ENCODE results near the gene CTR9.

The CTR9 gene

DNA sequence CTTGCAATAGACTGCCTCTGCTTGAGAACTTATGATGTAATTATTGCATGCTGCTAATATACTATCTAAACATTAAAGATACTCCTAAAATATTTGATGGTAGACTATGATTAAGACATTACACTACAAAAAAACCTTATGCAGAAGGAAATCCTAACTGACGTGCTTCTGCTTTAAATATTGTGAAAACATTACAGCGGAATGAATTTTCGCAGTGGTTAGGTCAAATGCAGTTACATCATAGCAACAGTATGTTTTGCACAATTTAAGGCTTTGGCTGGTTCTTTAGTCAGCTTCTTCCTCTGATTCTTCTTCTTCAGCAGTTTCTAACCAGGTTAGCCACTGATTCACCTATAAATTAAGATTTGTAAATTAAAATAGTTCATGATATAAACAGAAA is 46.5 kb downstream of the CTR9 start:
- H3K4me1 Mint-ChIP-seq = peaks cover 78% of the 10 kb centered on the region
- no peak for DNase-seq (ENCODE audit: low spot score in 2 of 2)
- peak overlapping the region; percentile 75 for H3K27ac Mint-ChIP-seq (ENCODE audit: low read depth)
- peak; percentile 24 for ATAC-seq (replicated peaks; ENCODE audit: extremely low read depth, poor library complexity, severe bottlenecking)
- H3K36me3 Mint-ChIP-seq (ENCODE audit: insufficient read depth) = peaks cover 64% of the 10 kb centered on the region
- no peaks in the 10 kb centered on the region for H3K9me3 Mint-ChIP-seq
- no peaks in the 10 kb centered on the region for H3K27me3 Mint-ChIP-seq
- no peak overlapping the region for H3K4me3 Mint-ChIP-seq

DNA sequence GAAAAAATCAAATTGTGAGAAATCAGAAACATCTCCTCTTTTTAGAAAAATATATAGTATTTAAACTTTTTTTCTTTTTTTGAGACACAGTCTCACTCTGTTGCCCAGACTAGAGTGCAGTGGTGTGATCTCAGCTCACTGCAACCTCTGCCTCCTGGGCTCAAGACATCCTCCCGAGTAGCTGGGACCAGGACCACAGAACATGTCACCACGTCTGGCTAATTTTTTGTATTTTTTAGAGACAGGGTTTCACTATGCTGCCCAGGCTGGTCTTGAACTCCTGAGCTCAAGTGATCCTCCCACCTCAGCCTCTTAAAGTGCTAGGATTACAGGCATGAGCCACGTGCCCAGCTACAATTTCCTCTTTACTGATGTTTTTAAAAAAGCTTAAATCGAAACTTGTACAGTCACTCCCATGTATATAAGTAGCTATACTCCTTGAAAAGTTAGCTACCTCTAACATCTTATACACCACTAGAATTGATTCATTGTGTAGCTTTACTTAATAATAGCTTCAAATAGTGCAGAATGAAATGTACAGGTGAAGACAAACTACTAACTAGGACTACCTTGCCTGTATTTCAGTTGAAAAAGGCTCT is 47.4 kb downstream of the CTR9 start:
- Mint-ChIP-seq H3K27ac (ENCODE audit: low read depth) (peak overlapping the region; percentile 35), H3K9me3 (no peaks in the 10 kb centered on the region), H3K27me3 (no peaks in the 10 kb centered on the region), H3K4me1 (peaks cover 74% of the 10 kb centered on the region), H3K36me3 (ENCODE audit: insufficient read depth) (peaks cover 73% of the 10 kb centered on the region), H3K4me3 (no peak overlapping the region)
- ATAC-seq (replicated peaks; ENCODE audit: extremely low read depth, poor library complexity, severe bottlenecking) (no peak), DNase-seq (ENCODE audit: low spot score in 2 of 2) (no peak)

DNA sequence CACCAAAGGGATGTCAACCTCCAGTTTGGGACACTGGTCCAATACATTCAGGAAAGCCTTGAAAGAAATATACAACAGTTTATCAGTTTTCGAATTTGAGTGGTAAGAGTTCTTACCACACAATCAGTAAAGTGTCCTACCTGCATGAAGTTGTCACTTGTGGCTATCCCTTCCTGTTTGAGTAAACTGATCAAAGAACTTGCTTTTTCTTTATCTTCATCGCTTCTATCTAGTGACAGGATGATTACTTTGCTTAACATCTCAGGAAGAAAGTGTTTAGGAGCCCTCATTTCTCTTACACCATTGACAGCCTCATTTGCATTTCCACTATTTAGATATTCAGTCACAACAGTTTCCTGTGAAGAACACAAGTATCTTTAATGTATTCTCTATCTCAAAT is 49.2 kb downstream of the CTR9 start:
- Mint-ChIP-seq H3K27me3 (no peaks in the 10 kb centered on the region), H3K36me3 (ENCODE audit: insufficient read depth) (peaks cover 91% of the 10 kb centered on the region), H3K27ac (ENCODE audit: low read depth) (peak overlapping the region; percentile 76), H3K4me3 (peak overlapping the region; percentile 36), H3K4me1 (peaks cover 74% of the 10 kb centered on the region), H3K9me3 (no peaks in the 10 kb centered on the region)
- ATAC-seq (replicated peaks; ENCODE audit: extremely low read depth, poor library complexity, severe bottlenecking) (no peak), DNase-seq (ENCODE audit: low spot score in 2 of 2) (no peak)

DNA sequence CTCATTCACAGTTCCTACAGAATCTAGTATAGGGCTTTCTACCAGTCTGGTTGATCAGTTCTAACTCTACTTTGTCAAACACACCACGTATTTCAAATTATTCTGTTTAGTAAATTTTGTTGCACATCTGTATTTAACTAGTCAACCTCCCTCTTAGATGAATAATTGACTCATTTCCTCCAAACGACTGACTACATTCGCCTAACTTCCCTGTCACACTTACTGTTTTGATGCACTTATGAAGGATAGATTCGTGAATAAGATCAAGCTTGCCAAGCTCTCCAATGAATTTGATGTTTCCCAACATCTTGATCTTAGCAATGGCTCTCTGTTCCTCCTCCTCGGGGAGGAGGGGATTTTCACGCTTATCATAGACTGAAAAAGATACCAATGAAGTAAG is 52.6 kb downstream of the CTR9 start:
- no peak for ATAC-seq (replicated peaks; ENCODE audit: extremely low read depth, poor library complexity, severe bottlenecking)
- H3K4me1 Mint-ChIP-seq = peaks cover 71% of the 10 kb centered on the region
- H3K9me3 Mint-ChIP-seq = no peaks in the 10 kb centered on the region
- H3K36me3 Mint-ChIP-seq (ENCODE audit: insufficient read depth) = peaks cover 100% of the 10 kb centered on the region
- no peaks in the 10 kb centered on the region for H3K27me3 Mint-ChIP-seq
- DNase-seq (ENCODE audit: low spot score in 2 of 2) = no peak
- no peak overlapping the region for H3K4me3 Mint-ChIP-seq
- no peak overlapping the region for H3K27ac Mint-ChIP-seq (ENCODE audit: low read depth)

DNA sequence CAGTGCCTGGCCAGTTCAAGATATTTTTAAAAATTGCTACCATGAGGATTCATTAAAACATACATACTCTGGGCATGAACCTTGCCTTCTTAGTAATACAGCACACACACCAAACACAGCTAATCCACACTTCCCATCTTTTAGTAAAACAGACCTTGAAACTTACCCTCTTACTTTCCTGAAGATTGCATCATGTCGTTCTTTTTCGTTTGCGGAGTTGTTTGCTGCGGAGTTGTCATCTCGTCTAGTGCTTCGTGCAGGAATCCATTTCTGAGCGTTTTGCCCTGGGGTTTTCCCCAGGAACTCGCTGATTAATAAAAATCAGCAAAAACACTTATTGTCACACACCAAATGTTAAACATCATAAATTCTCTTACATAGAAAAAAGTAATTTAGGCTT is 54.7 kb downstream of the CTR9 start:
- Mint-ChIP-seq H3K27me3 (no peaks in the 10 kb centered on the region), H3K9me3 (no peaks in the 10 kb centered on the region), H3K27ac (ENCODE audit: low read depth) (no peak overlapping the region), H3K36me3 (ENCODE audit: insufficient read depth) (peaks cover 85% of the 10 kb centered on the region), H3K4me1 (peaks cover 63% of the 10 kb centered on the region), H3K4me3 (peak overlapping the region; percentile 37)
- no peak for ATAC-seq (replicated peaks; ENCODE audit: extremely low read depth, poor library complexity, severe bottlenecking)
- DNase-seq (ENCODE audit: low spot score in 2 of 2) = no peak

DNA sequence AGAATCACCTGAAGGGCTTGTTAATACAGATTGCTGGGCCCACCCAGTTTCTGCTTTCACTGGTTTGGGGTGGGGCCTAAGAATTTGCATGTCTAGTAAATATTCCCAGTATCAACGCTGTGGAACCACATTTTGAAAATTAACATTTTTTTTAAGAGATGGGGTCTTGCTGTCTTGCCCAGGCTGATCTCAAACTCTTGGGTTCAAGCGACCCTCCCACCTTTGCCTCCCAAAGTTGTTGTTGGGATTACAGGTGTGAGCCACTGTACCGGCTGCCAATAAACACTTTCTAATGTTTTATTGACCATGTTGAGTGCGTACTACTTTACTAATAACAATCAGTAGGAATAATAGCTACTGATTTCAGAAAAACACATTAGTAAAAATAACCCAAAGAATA is 55.2 kb downstream of the CTR9 start:
- Mint-ChIP-seq H3K4me3 (peak overlapping the region; percentile 96), H3K27ac (ENCODE audit: low read depth) (no peak overlapping the region), H3K27me3 (no peaks in the 10 kb centered on the region), H3K9me3 (no peaks in the 10 kb centered on the region), H3K36me3 (ENCODE audit: insufficient read depth) (peaks cover 80% of the 10 kb centered on the region), H3K4me1 (peaks cover 59% of the 10 kb centered on the region)
- DNase-seq (ENCODE audit: low spot score in 2 of 2) = no peak
- ATAC-seq (replicated peaks; ENCODE audit: extremely low read depth, poor library complexity, severe bottlenecking) = no peak

DNA sequence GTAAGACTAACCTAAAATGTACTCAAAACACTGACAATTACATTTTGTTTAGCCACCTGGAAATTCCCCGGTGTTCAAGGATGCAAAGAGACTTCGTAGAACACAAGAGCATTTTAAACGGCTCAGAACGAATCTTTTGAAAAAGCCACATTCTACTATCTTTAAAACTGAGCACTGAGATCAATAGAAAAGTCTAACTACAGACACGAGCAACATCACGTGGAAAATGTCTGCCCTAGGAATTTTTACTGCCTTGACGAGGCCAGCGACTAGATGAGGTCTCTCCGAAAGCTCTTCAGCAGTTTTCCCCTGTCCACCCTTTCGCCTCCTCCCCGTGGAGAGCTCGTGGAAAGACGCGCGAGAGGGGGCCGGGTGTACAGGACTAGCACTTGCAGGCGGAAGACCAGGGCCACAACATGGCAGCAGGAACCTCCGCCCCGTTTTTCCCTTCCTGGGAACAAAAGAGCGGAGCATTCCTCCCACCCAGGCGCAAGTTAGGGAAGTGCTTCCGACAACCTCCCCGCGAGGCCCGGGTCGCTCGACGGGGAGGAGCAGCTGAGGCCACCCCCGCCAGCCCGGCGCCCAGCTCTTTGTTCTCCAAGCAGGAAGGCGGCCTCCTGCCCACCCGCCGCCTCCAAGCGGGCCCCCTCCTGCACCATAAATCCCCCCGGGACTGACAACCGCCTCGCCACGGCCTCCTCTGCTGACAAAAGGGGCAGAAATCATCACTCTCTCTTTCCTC is 56.6 kb downstream of the CTR9 start:
- ATAC-seq (replicated peaks; ENCODE audit: extremely low read depth, poor library complexity, severe bottlenecking) (peak; percentile 0), DNase-seq (ENCODE audit: low spot score in 2 of 2) (peak; percentile 15 to 23)
- peaks cover 54% of the 10 kb centered on the region for H3K4me1 Mint-ChIP-seq
- no peaks in the 10 kb centered on the region for H3K27me3 Mint-ChIP-seq
- no peaks in the 10 kb centered on the region for H3K9me3 Mint-ChIP-seq
- peaks cover 66% of the 10 kb centered on the region for H3K36me3 Mint-ChIP-seq (ENCODE audit: insufficient read depth)
- H3K27ac Mint-ChIP-seq (ENCODE audit: low read depth) = peak overlapping the region; percentile 98
- H3K4me3 Mint-ChIP-seq = peak overlapping the region; percentile 96

DNA sequence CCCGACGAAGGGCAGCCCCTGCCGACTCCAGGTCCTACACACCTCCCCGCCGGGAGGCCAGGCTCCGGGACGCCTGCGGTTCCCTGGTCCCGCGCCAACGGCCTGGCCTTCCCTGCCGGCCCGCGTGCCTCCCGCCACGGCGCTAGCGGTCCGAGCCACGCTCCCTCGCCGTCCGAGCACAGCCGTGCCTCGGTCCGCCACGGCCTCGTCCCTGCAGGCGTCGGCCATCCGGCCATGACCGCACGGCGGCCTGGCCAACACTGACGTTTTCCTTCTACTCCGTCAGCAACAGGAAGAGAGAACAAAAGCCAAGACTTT is 57.1 kb downstream of the CTR9 start:
- Mint-ChIP-seq H3K4me3 (peak overlapping the region; percentile 96), H3K36me3 (ENCODE audit: insufficient read depth) (peaks cover 60% of the 10 kb centered on the region), H3K27ac (ENCODE audit: low read depth) (peak overlapping the region; percentile 98), H3K9me3 (no peaks in the 10 kb centered on the region), H3K27me3 (no peaks in the 10 kb centered on the region), H3K4me1 (peaks cover 54% of the 10 kb centered on the region)
- ATAC-seq (replicated peaks; ENCODE audit: extremely low read depth, poor library complexity, severe bottlenecking) = peak; percentile 0
- DNase-seq (ENCODE audit: low spot score in 2 of 2) = peak; percentile 16 to 19

DNA sequence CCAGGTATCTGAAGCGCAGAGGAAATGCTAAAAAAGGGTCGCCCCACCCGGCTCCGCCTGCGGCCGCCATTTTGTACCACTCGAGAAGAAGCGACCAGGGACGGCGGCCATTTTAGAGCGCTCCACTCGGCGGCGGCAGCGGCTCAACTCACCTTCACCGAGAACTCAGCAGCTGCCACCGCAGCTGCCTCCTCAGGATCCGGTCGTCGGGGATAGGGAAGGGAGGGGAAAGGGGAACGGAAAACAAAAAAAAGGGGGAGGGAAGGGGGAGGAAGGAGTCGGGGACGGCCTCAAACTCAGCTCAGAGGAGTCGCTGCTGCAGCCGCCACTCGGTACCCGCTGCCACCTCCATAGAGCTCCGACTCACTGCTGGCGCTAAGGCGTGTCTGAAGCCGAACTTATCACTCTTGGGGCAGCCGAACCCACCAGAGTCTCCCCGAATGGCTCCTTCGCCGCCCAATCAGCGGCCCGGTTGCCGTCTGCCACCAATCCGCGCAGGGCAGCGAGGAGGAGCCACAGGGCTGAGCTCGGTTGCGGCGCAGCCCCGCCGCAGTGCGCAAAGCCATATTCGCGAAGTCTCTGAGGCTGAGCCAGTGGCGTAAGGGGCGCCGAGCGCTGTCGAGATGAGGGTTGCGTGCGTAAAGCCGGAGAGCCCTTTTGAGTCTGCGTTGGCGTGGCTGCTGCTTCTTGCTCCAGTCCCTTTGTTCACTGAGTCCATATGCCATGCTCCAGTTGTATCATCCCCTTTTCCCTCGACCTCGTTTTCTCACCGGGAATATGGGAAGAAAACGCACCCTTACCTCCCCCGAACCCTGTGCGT is 57.7 kb downstream of the CTR9 start, which contains the start of gene EIF4G2:
EIF4G2 (minus strand) TSS at position 374 of the 820 bp plus-strand sequence.
- H3K27ac Mint-ChIP-seq (ENCODE audit: low read depth) = peak within 1 kb of the TSS; percentile 98
- H3K4me1 Mint-ChIP-seq = peaks cover 49% of the 10 kb centered on the region
- no peaks in the 10 kb centered on the region for H3K27me3 Mint-ChIP-seq
- ATAC-seq (replicated peaks; ENCODE audit: extremely low read depth, poor library complexity, severe bottlenecking) = peak; percentile 93
- DNase-seq (ENCODE audit: low spot score in 2 of 2) = peak; percentile 96 to 99
- H3K9me3 Mint-ChIP-seq = no peaks in the 10 kb centered on the region
- H3K36me3 Mint-ChIP-seq (ENCODE audit: insufficient read depth) = peaks cover 55% of the 10 kb centered on the region
- peak within 1 kb of the TSS; percentile 96 for H3K4me3 Mint-ChIP-seq

DNA sequence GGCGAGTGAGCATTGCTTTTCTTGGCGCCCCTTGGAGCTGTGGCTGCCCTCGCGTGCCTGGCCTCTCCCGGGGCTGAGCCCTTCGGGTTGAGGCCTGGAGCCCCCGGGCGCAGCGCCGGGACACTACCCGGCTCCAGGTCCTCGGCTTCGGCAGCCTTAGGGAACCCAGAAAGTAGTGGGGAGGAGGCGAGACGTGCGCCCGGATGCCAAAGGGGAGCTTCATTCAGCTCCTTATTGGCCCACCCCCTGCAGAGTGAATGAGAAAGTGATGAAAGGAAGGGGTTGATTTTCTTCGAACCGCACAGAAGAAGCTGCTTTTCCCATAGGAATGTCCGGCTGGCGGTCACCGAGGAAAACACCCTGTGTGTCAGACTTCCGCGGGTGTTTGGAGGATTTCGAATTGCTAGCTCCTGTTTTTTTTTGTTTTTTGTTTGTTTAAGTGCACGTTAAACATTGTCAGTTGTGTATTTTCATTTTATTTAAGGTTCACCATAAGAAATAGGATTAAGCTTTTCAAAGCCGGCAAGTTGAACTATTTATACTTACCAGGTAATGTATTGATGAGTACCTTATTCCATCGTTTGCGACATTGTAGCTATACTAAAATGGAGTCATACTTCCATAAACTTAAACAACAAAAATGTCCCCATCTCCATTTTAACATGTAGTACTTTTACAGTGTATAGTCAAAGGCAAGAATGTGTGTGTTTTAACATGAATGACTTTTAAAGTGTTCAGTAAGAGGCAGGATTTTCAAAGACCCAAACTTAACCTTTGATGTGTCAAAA is 58.5 kb downstream of the CTR9 start:
- H3K27ac Mint-ChIP-seq (ENCODE audit: low read depth) = peak overlapping the region; percentile 98
- no peak for DNase-seq (ENCODE audit: low spot score in 2 of 2)
- peak overlapping the region; percentile 96 for H3K4me3 Mint-ChIP-seq
- H3K27me3 Mint-ChIP-seq = no peaks in the 10 kb centered on the region
- no peaks in the 10 kb centered on the region for H3K9me3 Mint-ChIP-seq
- peaks cover 43% of the 10 kb centered on the region for H3K4me1 Mint-ChIP-seq
- H3K36me3 Mint-ChIP-seq (ENCODE audit: insufficient read depth) = peaks cover 47% of the 10 kb centered on the region
- peak; percentile 6 for ATAC-seq (replicated peaks; ENCODE audit: extremely low read depth, poor library complexity, severe bottlenecking)

DNA sequence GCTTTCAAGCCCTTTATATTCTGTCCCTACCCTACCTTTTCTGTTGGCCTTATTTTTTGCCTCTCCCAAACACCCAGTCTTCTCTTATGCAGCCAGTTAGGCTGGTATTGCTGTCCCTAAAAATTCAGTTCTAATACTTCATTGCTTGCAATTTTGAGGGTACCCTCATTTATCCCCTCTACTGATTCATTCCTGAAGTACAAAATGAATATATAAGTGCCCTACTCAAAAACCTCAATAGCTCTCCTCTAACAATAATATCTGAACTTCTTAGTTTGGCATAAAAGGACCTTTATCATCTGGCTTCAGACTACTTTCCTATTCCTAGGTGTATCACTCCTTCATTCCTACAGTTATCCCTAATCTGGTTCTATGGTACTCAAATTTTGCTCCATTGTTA is 62.9 kb downstream of the CTR9 start:
- Mint-ChIP-seq H3K4me1 (peaks cover 12% of the 10 kb centered on the region), H3K36me3 (ENCODE audit: insufficient read depth) (peaks cover 3% of the 10 kb centered on the region), H3K4me3 (no peak overlapping the region), H3K9me3 (no peaks in the 10 kb centered on the region), H3K27ac (ENCODE audit: low read depth) (no peak overlapping the region), H3K27me3 (peaks cover 14% of the 10 kb centered on the region)
- DNase-seq (ENCODE audit: low spot score in 2 of 2) (no peak), ATAC-seq (replicated peaks; ENCODE audit: extremely low read depth, poor library complexity, severe bottlenecking) (no peak)

DNA sequence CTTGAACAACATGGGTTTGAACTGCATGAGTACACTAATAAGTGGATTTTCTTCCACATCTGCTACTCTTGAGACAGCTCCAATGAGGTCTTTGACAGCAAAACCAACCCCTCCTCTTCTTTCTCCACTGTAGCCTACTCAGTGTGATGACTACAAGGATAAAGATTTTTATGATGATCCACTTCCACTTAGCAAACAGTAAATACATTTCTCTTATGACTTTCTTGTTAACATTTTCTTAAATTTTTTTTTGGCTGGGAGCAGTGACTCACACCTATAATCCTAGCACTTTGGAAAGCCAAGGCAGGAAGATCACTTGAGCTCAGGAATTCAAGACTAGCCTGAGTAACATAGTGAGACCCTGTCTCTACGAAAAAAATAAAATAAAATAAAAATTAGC is 67.5 kb downstream of the CTR9 start:
- no peak for ATAC-seq (replicated peaks; ENCODE audit: extremely low read depth, poor library complexity, severe bottlenecking)
- no peaks in the 10 kb centered on the region for H3K9me3 Mint-ChIP-seq

More for the DNA sequence above, 67.5 kb downstream of the CTR9 start:
- H3K27ac Mint-ChIP-seq (ENCODE audit: low read depth) = no peak overlapping the region
- DNase-seq (ENCODE audit: low spot score in 2 of 2) = no peak
- peaks cover 14% of the 10 kb centered on the region for H3K27me3 Mint-ChIP-seq
- H3K36me3 Mint-ChIP-seq (ENCODE audit: insufficient read depth) = no peaks in the 10 kb centered on the region
- no peaks in the 10 kb centered on the region for H3K4me1 Mint-ChIP-seq
- H3K4me3 Mint-ChIP-seq = no peak overlapping the region

Measured in central memory CD8-positive, alpha-beta T cell (primary cell).